HCT116 (cell line): Measurements from ENCODE around the gene PHACTR4. TPM values are rescaled to one million over a fixed set of nuclear protein-coding genes. Genes with fewer than 3 reads are reported as not detected.
"Not testable (repeated sequence)": the region's sequence is repeated elsewhere in the genome, so short reads cannot be mapped to it uniquely, and the experiment has no call there.

Experiments
- ATAC-seq: fragments of 200-7000 bp; cut with Tn5 transposase; 2 replicates; pipeline ENCODE4 v1.9.1; 2020; ENCODE audit warnings: mild to moderate bottlenecking, moderate library complexity
- BruUV-seq: library from RNA; stranded (reverse); fragments of 400-500 nt; replicated peaks from 2 replicates; lab custom pipeline; 2021; lab: Mats Ljungman, UMichigan
- CTCF ChIA-PET: fragments of 300-600 bp; sonication (Branson Sonifier 250); formaldehyde crosslinking; loops from one replicate; lab custom pipeline; 2021; ENCODE audit warnings: antibody characterized with exemption; lab: Charles Lee
- POLR2A ChIA-PET: fragments of 300-600, 350-600 bp; sonication (Branson Sonifier 250); formaldehyde crosslinking; loops from one replicate; lab custom pipeline; 2021; ENCODE audit warnings: antibody characterized with exemption; lab: Charles Lee
- RAD21 ChIA-PET, 2 experiments: fragments of 300-600 bp; sonication (Branson Sonifier 250); formaldehyde crosslinking; loops; one replicate each; lab custom pipeline; 2023; ENCODE audit warnings: low total read pairs in 2 of 2; ENCODE audit not compliant: uncharacterized antibody in 2 of 2, unreplicated experiment in 2 of 2, low non-redundant PET in 1 of 2; lab: Charles Lee
- DNase-seq: peaks from one replicate; pipeline ENCODE4 v3.0.0-alpha.2; 2010; ENCODE audit warnings: low read depth, low spot score
- H2AFZ ChIP-seq: fragments of 200-600 bp; shearing (Covaris generic), sonication (generic); 2 replicates; pipeline ENCODE4 v1.6.1; 2017; ENCODE audit warnings: low read depth, mixed run types, mixed read lengths, antibody characterized with exemption, low read length; ENCODE audit not compliant: poor library complexity, severe bottlenecking
- H3K27ac ChIP-seq: 2 replicates; pipeline ENCODE4 v1.5.1; 2012; ENCODE audit warnings: low read depth, low read length
- H3K27me3 ChIP-seq: fragments of 200-600 bp; sonication (generic); 2 replicates; pipeline ENCODE4 v1.6.1; 2016; ENCODE audit warnings: mixed run types, low read length, mixed read lengths; ENCODE audit not compliant: insufficient read depth
- H3K36me3 ChIP-seq, 2 experiments: fragments of 200-500 bp in 1 of 2; fragments of 200-600 bp in 1 of 2; sonication (Bioruptor generic) in 1 of 2; sonication (generic) in 1 of 2; 2 replicates each; pipeline versions ENCODE4 v1.5.1 to v1.6.1; 2014 to 2016; ENCODE audit warnings: low read length in 2 of 2, inconsistent platforms in 1 of 2, mixed read lengths in 1 of 2, mixed run types in 1 of 2; ENCODE audit not compliant: insufficient read depth in 2 of 2, control insufficient read depth in 1 of 2
- H3K4me1 ChIP-seq, 2 experiments: fragments of 200-600 bp in 1 of 2; sonication (generic) in 1 of 2; 2 replicates each; pipeline versions ENCODE4 v1.5.1 to v1.6.1; 2012 to 2017; ENCODE audit warnings: low read length in 2 of 2, inconsistent platforms in 1 of 2, mild to moderate bottlenecking in 1 of 2, mixed read lengths in 1 of 2, mixed run types in 1 of 2, moderate library complexity in 1 of 2; ENCODE audit not compliant: insufficient read depth in 2 of 2, control insufficient read depth in 1 of 2
- H3K4me2 ChIP-seq: fragments of 200-600 bp; sonication (generic); 2 replicates; pipeline ENCODE4 v1.6.1; 2017; ENCODE audit warnings: mixed run types, low read length, mixed read lengths
- H3K4me3 ChIP-seq, 2 experiments: fragments of 200-600 bp in 1 of 2; sonication (generic) in 1 of 2; replicated peaks in 1 of 2; 2 replicates each; pipeline ENCODE4 v1.5.1; 2011 to 2016; ENCODE audit warnings: low read length in 2 of 2, control low read depth in 1 of 2, low read depth in 1 of 2, mild to moderate bottlenecking in 1 of 2, mixed read lengths in 1 of 2, mixed run types in 1 of 2
- H3K79me2 ChIP-seq: fragments of 200-600 bp; sonication (generic); 2 replicates; pipeline ENCODE4 v1.6.1; 2017; ENCODE audit warnings: mild to moderate bottlenecking, mixed run types, low read length, moderate library complexity, mixed read lengths; ENCODE audit not compliant: insufficient read depth
- H3K9ac ChIP-seq: fragments of 200-600 bp; sonication (generic); 2 replicates; pipeline ENCODE4 v1.6.1; 2016; ENCODE audit warnings: low read length, mixed read lengths
- H3K9me2 ChIP-seq: fragments of 200-600 bp; sonication (generic), shearing (Covaris generic); 2 replicates; pipeline ENCODE4 v1.6.1; 2017; ENCODE audit warnings: mixed run types, mild to moderate bottlenecking, moderate library complexity; ENCODE audit not compliant: insufficient read depth
- H3K9me3 ChIP-seq, 2 experiments: fragments of 200-500 bp in 1 of 2; fragments of 200-600 bp in 1 of 2; sonication (Bioruptor generic) in 1 of 2; sonication (generic) in 1 of 2; 2 replicates each; pipeline ENCODE4 v1.6.1; 2014 to 2017; ENCODE audit warnings: low read length in 2 of 2, mixed read lengths in 2 of 2, inconsistent platforms in 1 of 2, low read depth in 1 of 2, mild to moderate bottlenecking in 1 of 2, mixed run types in 1 of 2, moderate library complexity in 1 of 2; ENCODE audit not compliant: control insufficient read depth in 1 of 2, insufficient read depth in 1 of 2
- H4K20me1 ChIP-seq: fragments of 200-600 bp; sonication (generic), shearing (Covaris generic); 2 replicates; pipeline ENCODE4 v1.6.1; 2017; ENCODE audit warnings: mixed run types, mild to moderate bottlenecking, moderate library complexity; ENCODE audit not compliant: insufficient read depth
- intact Hi-C: fragments of 100-400 bp; cut with micrococcal nuclease; formaldehyde crosslinking; loops from 2 replicates; pipeline ENCODE4 v1.10.0; 2022
- total RNA-seq: library from RNA; stranded (reverse); gene quantifications from one replicate; pipeline ENCODE4 v1.2.1, GENCODE V29; 2021; ENCODE audit not compliant: unreplicated experiment

The PHACTR4 gene
- total RNA-seq, 1 experiment from 2014 or later: 36.0 TPM

- H3K9me2 ChIP-seq, POLR2A ChIA-PET, RAD21 ChIA-PET, H3K9ac ChIP-seq, CTCF ChIA-PET, intact Hi-C loops, H3K4me2 ChIP-seq, H3K4me3 ChIP-seq, H2AFZ ChIP-seq, DNase-seq, BruUV-seq, H3K9me3 ChIP-seq, H3K27me3 ChIP-seq, ATAC-seq, H4K20me1 ChIP-seq, H3K27ac ChIP-seq: not testable (repeated sequence)
- Histone ChIP-seq H3K4me1 (peaks cover 46 to 87% of the 10 kb centered on the region in 2 experiments), H3K36me3 (peaks cover 3 to 21% of the 10 kb centered on the region in 2 experiments; a peak in 3 of 4 replicates), H3K79me2 (peaks cover 96% of the 10 kb centered on the region)
Observed at GRCh38 chr1:28522537-28522936, 153.0 kb downstream of the PHACTR4 start.

- intact Hi-C loops, H3K27me3 ChIP-seq, DNase-seq, H4K20me1 ChIP-seq, BruUV-seq, RAD21 ChIA-PET, H2AFZ ChIP-seq, H3K9me2 ChIP-seq, H3K9me3 ChIP-seq, H3K4me3 ChIP-seq, ATAC-seq: not testable (repeated sequence)
- Histone ChIP-seq H3K79me2 (peaks cover 98% of the 10 kb centered on the region), H3K9ac (peak overlapping the region; percentile 47), H3K4me1 (peaks cover 45 to 79% of the 10 kb centered on the region in 2 experiments), H3K27ac (peak overlapping the region; percentile 73), H3K36me3 (peaks cover 6 to 26% of the 10 kb centered on the region in 2 experiments), H3K4me2 (peak overlapping the region; percentile 57)
- ChIA-PET CTCF (interaction anchor here (1.1 kb wide), 1 partner anchor 78 kb away, joined by 5 read pairs; no protein-coding TSS in a partner anchor), POLR2A (interaction anchor here (1.7 kb wide), 1 partner anchor 55 kb away, joined by 5 read pairs; no protein-coding TSS in a partner anchor)
Observed at GRCh38 chr1:28525002-28525642, 155.6 kb downstream of the PHACTR4 start.
